Heart left ventricle (tissue), 16 donors: ENCODE results near the gene SLU7. TPM values are rescaled to one million over a fixed set of nuclear protein-coding genes. Genes with fewer than 3 reads are reported as not detected.
A peak's percentile ranks its signal among the peaks of the same experiment; 100 is the strongest.

Source experiments
- ATAC-seq, 4 donors: fragments of 200-7000 bp; cut with Tn5 transposase; one replicate each; pipeline ENCODE4 v1.9.1; 2020 to 2022; ENCODE audit warnings: moderate library complexity in 4 of 4, mild to moderate bottlenecking in 3 of 4, moderate number of reproducible peaks in 1 of 4
- DNase-seq, 5 donors: peaks; one replicate each; pipeline ENCODE4 v3.0.0-alpha.2; 2020
- H3K27ac ChIP-seq, 12 donors: fragments of 200-600 bp; sonication (generic) in 4 of 12; one replicate each; pipeline versions ENCODE4 v1.5.0 to v1.8.0; 2016 to 2022; ENCODE audit warnings: mild to moderate bottlenecking in 2 of 12
- H3K27me3 ChIP-seq, 9 donors: fragments of 200-600 bp; sonication (generic) in 2 of 9; one replicate each; pipeline versions ENCODE4 v1.5.1 to v1.8.0; 2016 to 2022; ENCODE audit warnings: mild to moderate bottlenecking in 3 of 9
- H3K36me3 ChIP-seq, 9 donors: fragments of 200-600 bp; sonication (generic) in 2 of 9; one replicate each; pipeline versions ENCODE4 v1.5.0 to v1.8.0; 2018 to 2022; ENCODE audit warnings: mild to moderate bottlenecking in 2 of 9
- H3K4me1 ChIP-seq, 12 donors: fragments of 200-600 bp; sonication (generic) in 4 of 12; one replicate each; pipeline versions ENCODE4 v1.5.0 to v1.8.0; 2016 to 2022; ENCODE audit warnings: mild to moderate bottlenecking in 3 of 12
- H3K4me3 ChIP-seq, 12 donors: fragments of 200-600 bp; sonication (generic) in 4 of 12; one replicate each; pipeline versions ENCODE4 v1.5.0 to v1.8.0; 2017 to 2022; ENCODE audit warnings: mild to moderate bottlenecking in 9 of 12, moderate library complexity in 4 of 12
- H3K9me3 ChIP-seq, 12 donors: fragments of 200-600 bp; sonication (generic) in 4 of 12; one replicate each; pipeline versions ENCODE4 v1.5.0 to v1.8.0; 2016 to 2022; ENCODE audit warnings: mild to moderate bottlenecking in 1 of 12
- CTCF ChIP-seq, 12 donors: fragments of 200-600 bp; sonication (generic) in 4 of 12; IDR thresholded peaks; one replicate each; pipeline versions ENCODE4 v1.5.0 to v1.8.0; 2018 to 2022; ENCODE audit warnings: antibody characterized with exemption in 12 of 12, mild to moderate bottlenecking in 5 of 12
- POLR2A ChIP-seq, 2 donors: fragments of 450-650 bp; IDR thresholded peaks; one replicate each; pipeline ENCODE4 v1.6.1; 2017; ENCODE audit warnings: antibody characterized with exemption in 2 of 2, mild to moderate bottlenecking in 2 of 2, moderate library complexity in 2 of 2
- WGBS, 4 donors: extraction: QIAGEN DNeasy Blood & Tissue Kit in 2 of 4; methylation state at CpG; one replicate each; pipeline versions ENCODE4 v1.1.5 to v1.1.7; 2013 to 2018; 5-methylcytosine and 5-hydroxymethylcytosine counted together
- intact Hi-C, 10 donors: fragments of 100-400 bp; cut with DNase I; formaldehyde crosslinking; loops; one replicate each; pipeline versions ENCODE4 v1.11.1 to v1.14.2; 2022
- polyA plus RNA-seq, 2 donors: library from polyadenylated mRNA; stranded (reverse); fragments of 200-250 nt; gene quantifications; one replicate each; pipeline ENCODE4 v1.2.3, GENCODE V29; 2013
- total RNA-seq, 9 donors: library from RNA; depleted of rRNA in 2 of 9; stranded (reverse); fragments of >200 nt in 2 of 9; fragmentation: NEBNext Ultra II Directional in 3 of 9; extraction: Animal tissue kit (Norgen Biotek cat#: 25700) in 3 of 9; gene quantifications; one replicate each; pipeline versions ENCODE4 v1.1.0 to v1.2.4, GENCODE V29; 2016 to 2023
- donor health status: ischemic (EF 13 %, LVEDD 7.1; RV severe dilation, severe dysfunction).
- donor health status: healthy with polysubstance abuse.
- donor health status: DM: no; HTN: yes; CAD: no.
- donor health status: DM: no; HTN: no; CAD: no.
- donor health status: ischemic (EF 25% LVEDD 6.9; RV normal size, moderate dysfunction).
- donor health status: ischemic (EF 25% LVEDD 5.7; RV mildly dilated, moderate dysfunction).
- donor health status: healthy.
- donor health status: DM: yes; HTN: yes; CAD: no.
- donor health status: ischemic (EF 35%, LVEDD 5.7; RV mildly dilated, moderate dysfunction).
- donor health status: nonischemic (EF 11% LVEDD 7.7; RV severe dilation, severe dysfunction).
- donor health status: DM: yes; HTN: yes; CAD: no.
- donor health status: PGD.
- donor health status: ischemic (EF 29% LVEDD 5.4; RV normal size, mild dysfunction).
- donor health status: nonischemic (EF 23%, LVEDD 6.1; RV moderate dilation, normal function).

The SLU7 gene
- total and polyA plus RNA-seq, 11 donors, result 22.7 to 81.6 (median 44.0) TPM

GRCh38 chr5:160421625-160422258 lies 2.9 kb upstream of the SLU7 start, which contains the start of gene PTTG1:
TSS of gene PTTG1 (plus strand) at chr5:160421855. CDS start at chr5:160422313, 458 bp downstream.
- H3K4me3 ChIP-seq, result peak within 1 kb of the TSS; percentile 28 to 75 (median 64)
- 0 to 1% (median 1%) methylated on average over 36 to 39 of the region's 39 CpGs for WGBS, 4 donors
- DNase-seq (peak; percentile 93 to 97 (median 96)), ATAC-seq (peak; percentile 78 to 93 (median 90))
- peak within 1 kb of the TSS in 6 of 12 donors; percentile 23 to 74 (median 40) for H3K27ac ChIP-seq
- peak in 1 of 2 donors; percentile 37 for TF ChIP-seq POLR2A (IDR thresholded peaks at IDR 0.05)
- TF ChIP-seq CTCF (IDR thresholded peaks at IDR 0.05), result no peak
- intact Hi-C loops, result no loop called here
- peaks cover 0 to 66% (median 21%) of the 10 kb centered on the region in 12 donors for H3K4me1 ChIP-seq
- no peaks in the 10 kb centered on the region for H3K9me3 ChIP-seq
- no peaks in the 10 kb centered on the region for H3K27me3 ChIP-seq
- H3K36me3 ChIP-seq, result peaks cover 0 to 2% (median 0%) of the 10 kb centered on the region in 9 donors

GRCh38 chr5:160420331-160420610 lies 1.4 kb upstream of the SLU7 start:
- Histone ChIP-seq H3K27me3 (no peaks in the 10 kb centered on the region), H3K9me3 (no peaks in the 10 kb centered on the region), H3K4me1 (peaks cover 0 to 65% (median 26%) of the 10 kb centered on the region in 12 donors), H3K4me3 (no peak overlapping the region), H3K36me3 (peaks cover 0 to 4% (median 0%) of the 10 kb centered on the region in 9 donors), H3K27ac (peak overlapping the region in 1 of 12 donors; percentile 96)
- TF ChIP-seq CTCF (IDR thresholded peaks at IDR 0.05) (no peak), POLR2A (IDR thresholded peaks at IDR 0.05) (no peak)
- DNase-seq, result no peak
- ATAC-seq, result no peak
- intact Hi-C loops, result no loop called here

GRCh38 chr5:160419458-160420330 lies 813 bp upstream of the SLU7 start:
- no peak for DNase-seq
- TF ChIP-seq CTCF (IDR thresholded peaks at IDR 0.05), result no peak
- intact Hi-C loops, result loop anchor here in 2 of 10 donors (1.0 to 2.0 kb wide), 2 partner anchors 19 kb away; partner anchors contain the start of gene FAM200C (in 2 of the 2)
- Histone ChIP-seq H3K4me1 (peaks cover 0 to 59% (median 26%) of the 10 kb centered on the region in 12 donors), H3K4me3 (peak overlapping the region; percentile 61 to 94 (median 80)), H3K36me3 (peaks cover 0 to 10% (median 5%) of the 10 kb centered on the region in 9 donors), H3K27me3 (no peaks in the 10 kb centered on the region), H3K27ac (peak overlapping the region; percentile 64 to 96 (median 88)), H3K9me3 (no peaks in the 10 kb centered on the region)
- ATAC-seq, result no peak
- WGBS, 4 donors, result 39 to 43% (median 43%) methylated on average over 11 of the region's 11 CpGs
